Astrocyte of the spinal cord (primary cell): ENCODE results near the gene HEXA.

ENCODE experiments used
- DNase-seq: peaks from one replicate; pipeline ENCODE4 v3.0.0; 2011; ENCODE audit warnings: low read depth, low spot score
- H3K4me3 ChIP-seq: 2 replicates; pipeline ENCODE4 v1.5.1; 2011; ENCODE audit warnings: low read depth, mild to moderate bottlenecking, low read length, moderate library complexity
- CTCF ChIP-seq: IDR thresholded peaks from 2 replicates; pipeline ENCODE4 v1.5.1; 2012; ENCODE audit warnings: low read depth, mild to moderate bottlenecking, low read length, inconsistent platforms
- in situ Hi-C: cut with HindIII; loops from 2 replicates; pipeline ENCODE4 v1.10.0; 2017; ENCODE audit warnings: low sequenced_read_pairs

HEXA gene

GRCh38 chr15:72361176-72361575 is 14.6 kb downstream of the HEXA start:
- TF ChIP-seq CTCF: no peak
- no peak overlapping the region for H3K4me3 ChIP-seq
- DNase-seq: no peak
- in situ Hi-C loops: no loop called here

GRCh38 chr15:72358650-72359171 is 17.1 kb downstream of the HEXA start:
- in situ Hi-C loops: no loop called here
- TF ChIP-seq CTCF: no peak
- peak; percentile 61 for DNase-seq
- no peak overlapping the region for H3K4me3 ChIP-seq

- H3K4me3 ChIP-seq: no peak overlapping the region
- no peak for DNase-seq
- in situ Hi-C loops: no loop called here
- no peak for TF ChIP-seq CTCF
Measured at GRCh38 chr15:72358121-72358520, 17.7 kb downstream of the HEXA start.

GRCh38 chr15:72354496-72354895 is 21.3 kb downstream of the HEXA start:
- in situ Hi-C loops: no loop called here
- no peak for DNase-seq
- TF ChIP-seq CTCF: no peak
- H3K4me3 ChIP-seq: no peak overlapping the region

- TF ChIP-seq CTCF: no peak
- in situ Hi-C loops: no loop called here
- peak; percentile 5 for DNase-seq
- no peak overlapping the region for H3K4me3 ChIP-seq
Measured at GRCh38 chr15:72353266-72353665, 22.5 kb downstream of the HEXA start.

GRCh38 chr15:72345806-72346205 is 30.0 kb downstream of the HEXA start:
- no peak for DNase-seq
- TF ChIP-seq CTCF: no peak
- in situ Hi-C loops: no loop called here
- no peak overlapping the region for H3K4me3 ChIP-seq

- no peak for TF ChIP-seq CTCF
- DNase-seq: no peak
- H3K4me3 ChIP-seq: no peak overlapping the region
- in situ Hi-C loops: no loop called here
Measured at GRCh38 chr15:72345280-72345679, 30.5 kb downstream of the HEXA start.
